HEK293 (cell line): ENCODE results near the gene TTC34.

Source experiments
- CTCF ChIP-seq: fragments of 450-650 bp; formaldehyde crosslinking; IDR thresholded peaks from 2 replicates; pipeline ENCODE4 v1.5.1; 2016; ENCODE audit warnings: missing biosample characterization, missing genetic modification characterization
- KLF10 ChIP-seq: fragments of 450-650 bp; IDR thresholded peaks from 2 replicates; pipeline ENCODE4 v1.5.1; 2018; ENCODE audit warnings: missing biosample characterization, mild to moderate bottlenecking, missing genetic modification characterization
- ZBTB21 ChIP-seq: fragments of 450-650 bp; formaldehyde crosslinking; IDR thresholded peaks from 2 replicates; pipeline ENCODE4 v1.5.1; 2017; ENCODE audit warnings: missing biosample characterization, missing genetic modification characterization
- ZNF121 ChIP-seq: fragments of 450-650 bp; formaldehyde crosslinking; IDR thresholded peaks from 2 replicates; pipeline ENCODE4 v1.5.1; 2016; ENCODE audit warnings: missing biosample characterization, missing genetic modification characterization
- ZNF169 ChIP-seq: fragments of 450-650 bp; formaldehyde crosslinking; IDR thresholded peaks from 2 replicates; pipeline ENCODE4 v1.5.1; 2016; ENCODE audit warnings: missing biosample characterization, missing genetic modification characterization
- ZNF670 ChIP-seq: fragments of 450-650 bp; formaldehyde crosslinking; IDR thresholded peaks from 2 replicates; pipeline ENCODE4 v1.5.1; 2016; ENCODE audit warnings: missing biosample characterization, missing genetic modification characterization, low read depth
- ZNF792 ChIP-seq: fragments of 450-650 bp; formaldehyde crosslinking; IDR thresholded peaks from 2 replicates; pipeline ENCODE4 v1.5.1; 2016; ENCODE audit warnings: missing biosample characterization, missing genetic modification characterization
- TF ChIP-seq, protein P1 (sequence below): fragments of 450-650 bp; formaldehyde crosslinking; IDR thresholded peaks from 2 replicates; pipeline ENCODE4 v1.5.1; 2017; ENCODE audit warnings: missing biosample characterization, missing genetic modification characterization
- TF ChIP-seq, protein P2 (sequence below): fragments of 450-650 bp; formaldehyde crosslinking; IDR thresholded peaks from 2 replicates; pipeline ENCODE4 v1.5.1; 2016; ENCODE audit warnings: missing biosample characterization, missing genetic modification characterization, low read depth

- TF ChIP-seq ZNF670 (tag by site-specific recombination) (no peak), ZNF792 (no peak), ZBTB21 (tag by site-specific recombination) (no peak), CTCF (tag by site-specific recombination) (no peak), ZNF121 (tag by site-specific recombination) (no peak), ZNF169 (tag by site-specific recombination) (no peak), KLF10 (tag by site-specific recombination) (no peak)
- TF ChIP-seq, protein P1, sequence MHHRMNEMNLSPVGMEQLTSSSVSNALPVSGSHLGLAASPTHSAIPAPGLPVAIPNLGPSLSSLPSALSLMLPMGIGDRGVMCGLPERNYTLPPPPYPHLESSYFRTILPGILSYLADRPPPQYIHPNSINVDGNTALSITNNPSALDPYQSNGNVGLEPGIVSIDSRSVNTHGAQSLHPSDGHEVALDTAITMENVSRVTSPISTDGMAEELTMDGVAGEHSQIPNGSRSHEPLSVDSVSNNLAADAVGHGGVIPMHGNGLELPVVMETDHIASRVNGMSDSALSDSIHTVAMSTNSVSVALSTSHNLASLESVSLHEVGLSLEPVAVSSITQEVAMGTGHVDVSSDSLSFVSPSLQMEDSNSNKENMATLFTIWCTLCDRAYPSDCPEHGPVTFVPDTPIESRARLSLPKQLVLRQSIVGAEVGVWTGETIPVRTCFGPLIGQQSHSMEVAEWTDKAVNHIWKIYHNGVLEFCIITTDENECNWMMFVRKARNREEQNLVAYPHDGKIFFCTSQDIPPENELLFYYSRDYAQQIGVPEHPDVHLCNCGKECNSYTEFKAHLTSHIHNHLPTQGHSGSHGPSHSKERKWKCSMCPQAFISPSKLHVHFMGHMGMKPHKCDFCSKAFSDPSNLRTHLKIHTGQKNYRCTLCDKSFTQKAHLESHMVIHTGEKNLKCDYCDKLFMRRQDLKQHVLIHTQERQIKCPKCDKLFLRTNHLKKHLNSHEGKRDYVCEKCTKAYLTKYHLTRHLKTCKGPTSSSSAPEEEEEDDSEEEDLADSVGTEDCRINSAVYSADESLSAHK (tag by site-specific recombination): no peak
- TF ChIP-seq, protein P2, sequence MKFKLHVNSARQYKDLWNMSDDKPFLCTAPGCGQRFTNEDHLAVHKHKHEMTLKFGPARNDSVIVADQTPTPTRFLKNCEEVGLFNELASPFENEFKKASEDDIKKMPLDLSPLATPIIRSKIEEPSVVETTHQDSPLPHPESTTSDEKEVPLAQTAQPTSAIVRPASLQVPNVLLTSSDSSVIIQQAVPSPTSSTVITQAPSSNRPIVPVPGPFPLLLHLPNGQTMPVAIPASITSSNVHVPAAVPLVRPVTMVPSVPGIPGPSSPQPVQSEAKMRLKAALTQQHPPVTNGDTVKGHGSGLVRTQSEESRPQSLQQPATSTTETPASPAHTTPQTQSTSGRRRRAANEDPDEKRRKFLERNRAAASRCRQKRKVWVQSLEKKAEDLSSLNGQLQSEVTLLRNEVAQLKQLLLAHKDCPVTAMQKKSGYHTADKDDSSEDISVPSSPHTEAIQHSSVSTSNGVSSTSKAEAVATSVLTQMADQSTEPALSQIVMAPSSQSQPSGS (tag by site-specific recombination): no peak
Measured at GRCh38 chr1:2595261-2595811, 206.2 kb downstream of the TTC34 start.
